DMS53 (cell line): ENCODE data around the gene YAP1.
A peak's percentile ranks its signal among the peaks of the same experiment; 100 is the strongest.

ENCODE experiments used
- DNase-seq: peaks from one replicate; lab custom pipeline; 2025; lab: John Stamatoyannopoulos, UW

YAP1 gene

GRCh38 chr11:102279641-102280170 is 169.5 kb downstream of the YAP1 start:
- peak; percentile 59 for DNase-seq

- DNase-seq, result no peak
These were observed 170.1 kb downstream of the YAP1 start for GRCh38 chr11:102280245-102280833.
